Endothelial cell of umbilical vein (primary cell): ENCODE data around the gene RGS18.
A peak's percentile ranks its signal among the peaks of the same experiment; 100 is the strongest.

Experiments
- CTCF ChIP-seq, 2 donors: IDR thresholded peaks; 1 replicate in 1 of 2; 2 replicates in 1 of 2; pipeline ENCODE4 v1.5.1; 2011; ENCODE audit warnings: low read length in 2 of 2, mild to moderate bottlenecking in 2 of 2, moderate library complexity in 2 of 2, control low read depth in 1 of 2, inconsistent platforms in 1 of 2, low read depth in 1 of 2; ENCODE audit not compliant: insufficient read depth in 1 of 2; ENCODE audit errors: extremely low read depth in 1 of 2
- JUN ChIP-seq: IDR thresholded peaks from 2 replicates; pipeline ENCODE4 v1.6.1; 2011; ENCODE audit warnings: borderline replicate concordance, low read depth; ENCODE audit not compliant: insufficient read length, insufficient read depth
- MYC ChIP-seq: IDR thresholded peaks from one replicate; pipeline ENCODE4 v1.6.1; 2011; ENCODE audit warnings: mild to moderate bottlenecking, low read depth, low read length
- POLR2A ChIP-seq: IDR thresholded peaks from 2 replicates; pipeline ENCODE4 v1.6.1; 2012; ENCODE audit warnings: low read depth, mild to moderate bottlenecking, control low read depth, low read length
- POLR2AphosphoS5 ChIP-seq: IDR thresholded peaks from 2 replicates; pipeline ENCODE4 v1.6.1; 2012; ENCODE audit warnings: low read depth, mild to moderate bottlenecking, control low read depth, low read length, moderate library complexity; ENCODE audit not compliant: insufficient read depth

GRCh38 chr1:192153276-192153675, 5.0 kb upstream of the RGS18 start:
- TF ChIP-seq CTCF (IDR thresholded peaks at IDR 0.05; ENCODE audit: extremely low read depth in 1 of 2, insufficient read depth in 1 of 2, low read depth in 1 of 2, low read length in 2 of 2) (no peak), POLR2A (no peak), POLR2AphosphoS5 (no peak), MYC (no peak), JUN (peak; percentile 13)
